HG02610 (cell line): Measurements from ENCODE around the gene DPP4.

ENCODE experiments used
- ATAC-seq: cut with Tn5 transposase; IDR thresholded peaks from one replicate; pipeline ENCODE4 v1.9.1; 2021; ENCODE audit warnings: mild to moderate bottlenecking, moderate library complexity; ENCODE audit not compliant: unreplicated experiment

Gene DPP4

DNA sequence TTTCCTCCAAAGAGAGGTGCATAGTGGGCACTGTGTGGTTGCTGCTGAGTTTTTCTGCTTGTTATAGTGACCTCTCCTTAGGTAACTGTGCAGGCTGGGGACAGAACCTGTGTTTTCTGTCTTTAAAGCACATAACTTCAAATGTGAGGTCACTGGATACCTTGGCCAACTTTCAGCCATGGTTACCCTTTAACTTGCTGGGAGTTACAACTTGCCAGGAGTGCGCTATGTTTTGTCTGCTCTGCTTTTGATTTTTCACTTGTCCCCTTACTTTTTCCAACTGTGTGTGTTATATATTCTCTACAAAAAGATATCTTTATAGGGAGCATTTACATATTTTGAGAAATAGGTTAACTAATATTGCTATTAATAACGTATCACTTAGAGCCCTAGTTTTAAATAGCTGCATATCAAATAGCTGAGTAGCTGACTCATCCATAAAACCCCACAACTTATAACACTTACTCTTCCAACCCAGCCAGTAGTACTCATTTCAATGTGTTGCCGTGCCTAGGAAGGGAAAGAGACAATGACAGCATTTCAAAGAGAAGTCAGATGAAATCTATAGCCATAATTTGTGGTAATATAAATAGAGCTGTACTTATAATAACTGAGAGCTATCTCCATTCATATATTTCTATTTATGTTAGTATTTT lies 51.6 kb downstream of the DPP4 start:
- ATAC-seq, result no peak

- no peak for ATAC-seq
Measured at GRCh38 chr2:162021516-162022058, 52.4 kb downstream of the DPP4 start.

GRCh38 chr2:162018530-162018929 lies 55.5 kb downstream of the DPP4 start:
- ATAC-seq, result no peak

DNA sequence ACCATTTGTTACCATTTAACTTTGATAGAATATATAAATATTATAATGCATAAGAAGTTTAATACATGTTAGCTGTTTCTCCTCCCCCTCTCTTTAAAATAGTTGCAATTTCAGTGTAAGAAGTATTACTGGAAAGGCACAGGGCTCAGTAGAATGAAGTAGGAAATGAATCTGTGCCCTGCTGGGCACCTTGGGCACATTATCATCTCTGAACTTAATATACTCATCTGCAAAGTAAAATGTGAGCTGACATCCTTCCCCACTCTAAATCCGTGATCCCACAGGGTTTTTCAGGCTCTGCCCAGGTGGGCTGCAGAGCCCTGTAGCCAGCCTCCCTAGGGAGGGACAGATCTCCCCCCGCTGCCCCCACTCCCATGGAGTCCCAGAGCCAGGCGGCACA lies 56.8 kb downstream of the DPP4 start:
- ATAC-seq, result no peak

DNA sequence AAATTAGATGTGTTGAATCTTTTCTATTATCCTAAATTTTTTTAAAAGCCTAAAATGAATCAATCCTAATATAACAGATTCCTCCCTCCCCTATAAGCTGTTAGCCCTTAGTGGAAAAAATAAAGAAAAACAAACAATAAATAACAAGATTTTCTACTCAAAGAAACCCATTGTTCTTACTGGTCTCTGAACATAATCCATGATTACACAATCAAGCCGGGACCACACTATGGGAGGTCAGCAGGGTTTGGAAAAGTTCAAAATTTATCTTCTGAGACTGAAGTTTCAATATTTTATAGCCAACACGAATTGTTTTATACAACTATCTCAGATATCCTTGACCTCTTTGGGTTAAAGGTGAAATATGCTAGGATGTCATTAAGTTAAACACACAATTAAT lies 57.9 kb downstream of the DPP4 start:
- ATAC-seq, result no peak

GRCh38 chr2:162014751-162015150 lies 59.3 kb downstream of the DPP4 start:
- ATAC-seq, result no peak

GRCh38 chr2:162013514-162014475 lies 60.2 kb downstream of the DPP4 start:
- ATAC-seq, result no peak

- no peak for ATAC-seq
Measured at GRCh38 chr2:162012565-162013058, 61.4 kb downstream of the DPP4 start.

- ATAC-seq, result no peak
Measured at GRCh38 chr2:162011706-162012564, 62.1 kb downstream of the DPP4 start.

GRCh38 chr2:162009543-162009942 lies 64.5 kb downstream of the DPP4 start:
- no peak for ATAC-seq

GRCh38 chr2:162007447-162008040 lies 66.5 kb downstream of the DPP4 start:
- ATAC-seq, result no peak

DNA sequence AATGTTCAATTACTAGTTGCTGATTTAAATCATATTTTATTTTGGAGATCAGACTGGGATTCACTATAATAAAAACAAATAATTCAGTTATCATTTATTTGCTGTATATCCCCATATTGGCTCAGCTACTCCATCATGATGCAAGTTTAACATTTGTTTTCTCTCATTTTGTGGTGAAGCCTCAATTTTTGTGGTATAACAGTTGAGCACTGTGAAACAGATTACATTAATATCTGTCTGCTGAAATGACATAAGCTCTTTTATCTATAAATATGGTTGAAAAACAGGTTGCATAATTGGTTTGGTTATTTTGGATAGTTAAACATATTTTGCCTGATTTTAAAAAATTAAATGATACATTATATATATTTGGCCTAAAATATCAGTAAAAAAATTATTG lies 67.7 kb downstream of the DPP4 start:
- no peak for ATAC-seq

DNA sequence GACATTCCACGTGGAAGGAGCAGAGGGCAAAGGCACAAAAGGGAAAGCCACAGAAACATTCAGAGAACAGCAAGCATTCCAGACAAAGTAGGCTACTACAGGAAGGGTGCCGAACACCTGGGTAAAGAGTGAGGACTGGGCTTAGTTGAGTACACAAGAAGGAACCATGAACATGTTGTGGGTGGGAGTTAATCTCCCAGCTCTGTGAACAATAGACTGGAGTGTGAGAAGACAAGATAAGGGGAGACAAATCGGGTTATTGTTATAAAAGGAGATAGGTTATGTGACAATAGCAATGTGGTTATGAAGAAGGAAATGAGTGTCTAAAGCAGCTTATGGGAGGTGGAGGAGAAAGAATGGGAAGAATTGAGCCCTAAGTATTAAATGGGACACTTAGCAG lies 70.0 kb downstream of the DPP4 start:
- ATAC-seq, result no peak

GRCh38 chr2:162002623-162003235 lies 71.3 kb downstream of the DPP4 start:
- ATAC-seq, result no peak

DNA sequence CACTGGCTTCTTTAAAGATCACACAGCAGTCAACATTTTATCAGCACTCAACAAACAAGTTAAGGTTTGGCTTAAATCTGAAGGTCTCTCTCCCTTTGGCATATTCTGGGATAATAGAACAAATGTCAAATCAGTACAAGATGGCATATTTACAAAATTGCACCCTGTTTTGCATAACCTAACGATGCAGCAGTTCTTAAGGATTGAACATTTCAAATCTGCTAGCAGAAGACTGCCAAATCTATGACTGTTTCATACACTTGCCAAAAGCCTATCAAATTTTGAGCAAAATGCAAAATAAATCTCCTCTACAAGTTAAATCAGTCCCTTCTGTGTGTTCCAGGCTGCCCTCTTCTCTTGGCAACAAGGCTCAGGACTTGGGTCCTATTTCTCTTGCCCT lies 73.6 kb downstream of the DPP4 start:
- no peak for ATAC-seq

GRCh38 chr2:161999321-161999720 lies 74.7 kb downstream of the DPP4 start:
- no peak for ATAC-seq

DNA sequence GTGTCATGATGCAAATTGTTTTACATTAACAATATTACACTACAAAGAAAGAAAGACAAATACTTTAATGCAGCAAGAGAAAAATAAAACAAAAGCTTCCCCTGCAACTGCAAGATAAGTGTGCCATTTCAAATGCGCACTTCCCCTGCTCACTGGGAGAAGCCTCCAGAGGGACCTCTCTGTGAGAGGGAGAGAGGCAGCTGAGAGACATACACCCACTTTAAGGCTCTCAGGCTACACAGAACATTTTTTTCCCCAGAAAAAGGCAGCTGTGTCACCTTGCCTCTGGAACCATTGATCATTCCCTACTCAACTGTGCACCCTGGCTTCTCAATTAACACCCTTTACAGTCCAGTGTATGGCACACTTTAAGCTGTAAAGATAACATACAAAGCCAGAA lies 75.2 kb downstream of the DPP4 start:
- ATAC-seq, result no peak

DNA sequence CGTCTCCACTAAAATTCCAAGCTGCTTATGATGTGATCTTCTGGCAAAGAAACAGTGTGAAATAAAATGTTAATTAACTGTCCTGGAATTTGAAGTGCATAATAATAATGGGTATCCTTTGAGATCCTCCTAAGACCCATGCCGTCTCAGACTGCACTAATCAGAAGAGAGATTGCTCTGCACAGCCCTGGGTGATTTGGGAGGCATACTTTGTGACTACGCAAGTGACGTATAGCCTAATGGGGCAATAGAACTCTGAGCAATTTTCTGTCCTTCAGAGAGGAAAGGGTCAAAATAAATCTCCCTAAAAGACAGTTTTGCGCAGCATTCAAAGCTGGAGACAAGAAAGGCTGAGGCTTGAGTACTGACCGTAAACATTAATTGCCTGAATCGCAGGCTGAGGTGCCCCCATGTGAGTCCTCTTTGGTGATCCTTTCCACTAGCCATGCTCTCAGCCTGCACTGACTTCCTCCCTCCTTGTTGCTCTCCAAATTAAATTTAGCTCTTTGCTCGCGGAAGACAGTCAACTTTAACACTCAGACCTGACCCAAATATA lies 76.0 kb downstream of the DPP4 start:
- no peak for ATAC-seq

GRCh38 chr2:161995553-161996016 lies 78.4 kb downstream of the DPP4 start:
- ATAC-seq, result no peak
